ENCODE results near the gene ARRB1.

Gene ARRB1

DNA sequence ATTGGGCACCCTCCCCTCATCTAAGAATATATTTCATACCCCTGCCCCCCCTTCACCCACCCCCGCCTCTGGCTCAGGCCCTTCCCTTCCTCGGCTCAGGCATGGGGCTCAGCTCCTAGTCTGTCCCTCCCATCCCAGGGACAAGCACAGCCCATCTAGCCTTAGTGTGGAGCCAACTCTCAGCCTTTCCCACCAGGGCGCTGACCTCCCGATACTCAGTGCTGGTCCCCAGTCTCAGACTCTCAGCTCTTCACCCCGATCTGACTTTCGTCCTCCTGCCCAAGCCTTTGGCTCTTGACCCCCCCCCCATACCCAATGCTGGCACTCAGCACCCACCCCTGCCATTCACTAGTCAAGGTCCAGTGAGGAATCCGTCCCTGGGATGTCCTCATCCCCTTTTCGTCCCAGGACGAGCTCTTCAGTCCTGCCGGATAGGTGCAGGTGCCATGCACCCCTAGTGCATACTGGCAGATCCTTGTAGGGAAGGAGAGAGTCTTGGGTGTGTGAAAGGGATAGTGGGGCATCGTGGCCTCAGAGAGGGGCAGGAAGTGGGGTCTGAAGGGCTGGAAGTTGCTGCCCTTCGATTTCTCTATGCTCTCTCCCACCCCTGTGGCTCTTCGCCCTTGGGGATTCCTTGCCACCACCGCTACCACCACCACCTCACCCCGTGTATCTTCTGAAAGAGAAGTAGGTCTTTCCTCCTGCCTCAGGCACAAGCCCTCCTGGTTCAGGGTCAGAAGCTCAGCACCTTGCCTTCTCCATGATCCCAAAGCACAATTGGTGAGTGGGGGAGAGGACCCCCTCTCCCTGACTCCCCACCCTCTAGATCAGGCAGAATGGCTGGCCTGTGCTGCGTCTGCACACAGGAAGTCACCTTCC is 108.5 kb downstream of the ARRB1 start:
- Histone ChIP-seq H3K27ac (no peak overlapping the region), H3K4me2 (ENCODE audit: low read length) (no peak overlapping the region), H3K79me2 (no peaks in the 10 kb centered on the region), H3K9ac (no peak overlapping the region), H3K4me3 (ENCODE audit: low read depth, low read length) (no peak overlapping the region), H3K9me3 (ENCODE audit: control insufficient read depth, low read length) (no peaks in the 10 kb centered on the region), H3K4me1 (no peaks in the 10 kb centered on the region), H3K27me3 (ENCODE audit: control insufficient read depth, insufficient read depth, low read length) (no peaks in the 10 kb centered on the region), H3K36me3 (ENCODE audit: control insufficient read depth, insufficient read depth, low read length) (no peaks in the 10 kb centered on the region), H2AFZ (no peak overlapping the region)
- TF ChIP-seq, protein P1, sequence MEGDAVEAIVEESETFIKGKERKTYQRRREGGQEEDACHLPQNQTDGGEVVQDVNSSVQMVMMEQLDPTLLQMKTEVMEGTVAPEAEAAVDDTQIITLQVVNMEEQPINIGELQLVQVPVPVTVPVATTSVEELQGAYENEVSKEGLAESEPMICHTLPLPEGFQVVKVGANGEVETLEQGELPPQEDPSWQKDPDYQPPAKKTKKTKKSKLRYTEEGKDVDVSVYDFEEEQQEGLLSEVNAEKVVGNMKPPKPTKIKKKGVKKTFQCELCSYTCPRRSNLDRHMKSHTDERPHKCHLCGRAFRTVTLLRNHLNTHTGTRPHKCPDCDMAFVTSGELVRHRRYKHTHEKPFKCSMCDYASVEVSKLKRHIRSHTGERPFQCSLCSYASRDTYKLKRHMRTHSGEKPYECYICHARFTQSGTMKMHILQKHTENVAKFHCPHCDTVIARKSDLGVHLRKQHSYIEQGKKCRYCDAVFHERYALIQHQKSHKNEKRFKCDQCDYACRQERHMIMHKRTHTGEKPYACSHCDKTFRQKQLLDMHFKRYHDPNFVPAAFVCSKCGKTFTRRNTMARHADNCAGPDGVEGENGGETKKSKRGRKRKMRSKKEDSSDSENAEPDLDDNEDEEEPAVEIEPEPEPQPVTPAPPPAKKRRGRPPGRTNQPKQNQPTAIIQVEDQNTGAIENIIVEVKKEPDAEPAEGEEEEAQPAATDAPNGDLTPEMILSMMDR (IDR thresholded peaks at IDR 0.05) = no peak

DNA sequence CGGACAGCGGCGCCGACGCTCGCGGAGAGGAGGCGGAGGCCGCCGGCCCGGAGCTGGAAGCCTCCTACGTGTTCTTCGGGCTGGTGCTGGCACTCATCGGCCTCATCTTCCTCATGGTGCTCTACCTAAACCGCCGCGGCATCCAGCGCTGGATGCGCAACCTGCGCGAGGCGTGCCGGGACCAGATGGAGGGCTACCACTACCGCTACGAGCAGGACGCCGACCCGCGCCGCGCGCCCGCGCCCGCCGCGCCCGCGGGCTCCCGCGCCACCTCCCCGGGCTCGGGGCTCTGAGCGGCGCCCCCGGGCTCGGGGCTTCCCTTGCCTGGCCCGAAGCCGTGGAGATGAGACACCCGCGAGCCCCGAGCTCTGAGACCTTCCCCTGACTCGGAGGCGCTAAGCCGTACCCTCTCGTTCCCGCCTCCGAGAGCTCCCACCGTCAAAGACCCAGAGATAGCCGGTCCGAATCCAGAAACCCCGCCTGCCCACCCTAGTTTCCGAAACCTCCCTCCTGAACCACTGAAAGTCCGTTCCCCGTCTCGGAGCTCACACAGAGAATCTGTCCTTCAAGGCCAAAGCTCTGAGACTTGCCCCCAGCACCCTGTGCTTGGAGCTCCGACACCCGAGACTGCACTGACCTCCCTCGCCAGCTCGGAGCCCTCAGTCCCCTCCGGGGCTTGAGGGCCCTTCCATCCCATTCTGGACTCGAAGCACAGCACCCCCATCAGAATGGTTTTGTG is 109.4 kb downstream of the ARRB1 start:
- Histone ChIP-seq H3K9ac (no peak overlapping the region), H3K27ac (no peak overlapping the region), H3K4me1 (no peaks in the 10 kb centered on the region), H3K9me3 (ENCODE audit: control insufficient read depth, low read length) (no peaks in the 10 kb centered on the region), H3K27me3 (ENCODE audit: control insufficient read depth, insufficient read depth, low read length) (no peaks in the 10 kb centered on the region), H3K79me2 (no peaks in the 10 kb centered on the region), H2AFZ (no peak overlapping the region), H3K36me3 (ENCODE audit: control insufficient read depth, insufficient read depth, low read length) (no peaks in the 10 kb centered on the region), H3K4me3 (ENCODE audit: low read depth, low read length) (peak overlapping the region; percentile 22), H3K4me2 (ENCODE audit: low read length) (no peak overlapping the region)
- TF ChIP-seq, protein P1 (IDR thresholded peaks at IDR 0.05) = no peak

DNA sequence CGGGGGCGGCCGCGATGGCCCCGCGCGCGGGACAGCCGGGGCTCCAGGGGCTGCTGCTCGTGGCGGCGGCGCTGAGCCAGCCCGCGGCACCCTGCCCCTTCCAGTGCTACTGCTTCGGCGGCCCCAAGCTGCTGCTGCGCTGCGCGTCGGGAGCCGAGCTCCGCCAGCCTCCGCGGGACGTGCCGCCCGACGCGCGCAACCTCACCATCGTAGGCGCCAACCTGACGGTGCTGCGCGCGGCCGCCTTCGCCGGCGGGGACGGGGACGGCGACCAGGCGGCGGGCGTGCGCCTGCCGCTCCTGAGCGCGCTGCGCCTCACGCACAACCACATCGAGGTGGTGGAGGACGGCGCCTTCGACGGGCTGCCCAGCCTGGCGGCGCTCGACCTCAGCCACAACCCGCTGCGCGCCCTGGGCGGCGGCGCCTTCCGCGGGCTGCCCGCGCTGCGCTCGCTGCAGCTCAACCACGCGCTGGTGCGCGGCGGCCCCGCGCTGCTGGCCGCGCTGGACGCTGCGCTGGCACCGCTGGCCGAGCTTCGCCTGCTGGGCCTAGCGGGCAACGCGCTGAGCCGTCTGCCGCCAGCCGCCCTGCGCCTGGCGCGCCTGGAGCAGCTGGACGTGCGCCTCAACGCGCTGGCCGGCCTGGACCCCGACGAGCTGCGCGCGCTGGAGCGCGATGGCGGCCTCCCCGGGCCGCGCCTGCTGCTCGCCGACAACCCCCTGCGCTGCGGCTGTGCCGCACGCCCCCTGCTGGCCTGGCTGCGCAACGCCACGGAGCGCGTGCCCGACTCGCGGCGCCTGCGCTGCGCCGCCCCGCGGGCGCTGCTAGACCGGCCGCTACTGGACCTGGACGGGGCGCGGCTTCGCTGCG is 110.2 kb downstream of the ARRB1 start:
- Histone ChIP-seq H3K9me3 (ENCODE audit: control insufficient read depth, low read length) (no peaks in the 10 kb centered on the region), H3K36me3 (ENCODE audit: control insufficient read depth, insufficient read depth, low read length) (no peaks in the 10 kb centered on the region), H3K4me1 (no peaks in the 10 kb centered on the region), H3K27me3 (ENCODE audit: control insufficient read depth, insufficient read depth, low read length) (no peaks in the 10 kb centered on the region), H3K27ac (no peak overlapping the region), H3K4me3 (ENCODE audit: low read depth, low read length) (peak overlapping the region; percentile 22), H3K79me2 (no peaks in the 10 kb centered on the region), H3K4me2 (ENCODE audit: low read length) (no peak overlapping the region), H2AFZ (peak overlapping the region; percentile 50), H3K9ac (no peak overlapping the region)
- TF ChIP-seq, protein P1 (IDR thresholded peaks at IDR 0.05) = peak; percentile 35

DNA sequence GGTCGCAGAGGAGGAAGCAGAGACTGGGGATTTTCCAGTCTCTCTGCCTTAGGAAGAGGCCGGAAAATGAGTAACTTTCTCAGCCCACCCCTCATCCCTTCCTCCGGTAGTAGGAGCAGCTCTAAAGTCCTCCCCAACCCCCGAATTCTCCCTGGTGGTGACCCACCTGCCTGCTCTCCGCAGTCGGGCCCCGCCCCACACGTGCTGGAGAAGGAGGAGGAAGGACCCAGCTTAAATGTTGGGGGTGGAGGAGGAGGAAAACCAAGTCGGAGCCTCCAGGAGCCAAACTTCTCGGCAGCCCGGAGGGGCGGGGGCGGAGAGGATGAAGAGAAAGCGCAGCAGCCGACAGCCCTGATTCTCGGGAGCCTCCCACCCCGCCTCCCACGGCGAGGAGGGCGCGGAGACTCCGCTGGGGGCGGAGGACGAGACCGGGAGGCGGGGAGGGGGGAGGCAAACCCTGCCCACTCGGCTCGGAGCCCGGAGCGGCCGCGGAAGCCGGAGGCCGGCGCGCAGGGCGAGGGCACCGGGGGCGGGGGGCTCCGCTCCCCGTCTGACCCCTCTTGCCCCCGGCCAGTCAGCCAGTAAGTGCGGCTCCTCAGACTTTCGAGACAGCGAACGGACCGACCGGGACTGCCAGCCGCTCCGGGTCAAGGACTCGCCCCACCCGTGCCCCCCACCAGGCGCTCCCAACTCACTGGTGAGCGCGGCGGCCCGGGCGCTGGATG is 111.0 kb downstream of the ARRB1 start, which contains the start of gene TPBGL:
Gene TPBGL, plus strand, starts transcription at position 464 of the 725 bp plus-strand sequence. CDS start 276 bp downstream, outside the sequence.
- Histone ChIP-seq H2AFZ (peak within 1 kb of the TSS; percentile 75), H3K9me3 (ENCODE audit: control insufficient read depth, low read length) (no peaks in the 10 kb centered on the region), H3K27ac (no peak within 1 kb of the TSS), H3K79me2 (no peaks in the 10 kb centered on the region), H3K36me3 (ENCODE audit: control insufficient read depth, insufficient read depth, low read length) (no peaks in the 10 kb centered on the region), H3K4me3 (ENCODE audit: low read depth, low read length) (peak within 1 kb of the TSS; percentile 5), H3K27me3 (ENCODE audit: control insufficient read depth, insufficient read depth, low read length) (no peaks in the 10 kb centered on the region), H3K4me2 (ENCODE audit: low read length) (peak within 1 kb of the TSS; percentile 38), H3K4me1 (no peaks in the 10 kb centered on the region), H3K9ac (no peak within 1 kb of the TSS)
- TF ChIP-seq, protein P1 (IDR thresholded peaks at IDR 0.05) = no peak

All from parathyroid adenoma (tissue), 2 donors.